ENCODE results near the gene PIP4K2B. TPM values are rescaled to one million over a fixed set of nuclear protein-coding genes. Genes with fewer than 3 reads are reported as not detected.

The PIP4K2B gene
- total RNA-seq, 1 donor from 2014 or later, result 41.9 TPM

DNA sequence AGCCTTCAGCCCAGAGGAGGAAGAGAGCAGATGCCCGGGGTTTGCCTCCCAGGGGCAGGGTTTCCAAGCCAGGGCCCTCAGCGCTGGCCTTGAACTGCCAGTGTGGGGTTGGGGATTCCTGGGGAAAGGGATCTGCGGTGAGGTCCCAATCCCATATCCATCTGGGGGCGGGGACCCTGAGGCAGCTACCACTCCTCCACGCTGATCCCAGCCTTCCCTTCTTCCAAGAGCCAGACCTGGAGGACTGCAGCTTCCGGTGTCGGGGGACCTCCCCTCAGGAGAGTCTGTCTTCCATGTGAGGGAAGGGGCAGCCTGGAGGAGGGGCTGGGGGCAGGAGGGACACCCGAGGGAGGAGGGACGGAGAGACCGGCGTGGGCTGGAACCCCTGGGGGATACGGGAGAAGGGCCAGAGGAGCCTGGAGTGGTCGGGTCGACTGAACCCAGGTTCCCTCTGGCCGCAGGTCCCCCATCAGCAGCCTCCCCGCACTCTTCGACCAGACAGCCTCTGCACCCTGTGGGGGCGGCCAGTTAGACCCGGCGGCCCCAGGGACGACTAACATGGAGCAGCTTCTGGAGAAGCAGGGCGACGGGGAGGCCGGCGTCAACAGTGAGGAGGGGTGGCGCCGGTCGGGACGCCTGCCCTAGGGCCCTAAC, 79.9 kb downstream of the PIP4K2B start:
- no peak for ATAC-seq (ENCODE audit: poor library complexity)
- intact Hi-C loops (cut with DNase I), result no loop called here

DNA sequence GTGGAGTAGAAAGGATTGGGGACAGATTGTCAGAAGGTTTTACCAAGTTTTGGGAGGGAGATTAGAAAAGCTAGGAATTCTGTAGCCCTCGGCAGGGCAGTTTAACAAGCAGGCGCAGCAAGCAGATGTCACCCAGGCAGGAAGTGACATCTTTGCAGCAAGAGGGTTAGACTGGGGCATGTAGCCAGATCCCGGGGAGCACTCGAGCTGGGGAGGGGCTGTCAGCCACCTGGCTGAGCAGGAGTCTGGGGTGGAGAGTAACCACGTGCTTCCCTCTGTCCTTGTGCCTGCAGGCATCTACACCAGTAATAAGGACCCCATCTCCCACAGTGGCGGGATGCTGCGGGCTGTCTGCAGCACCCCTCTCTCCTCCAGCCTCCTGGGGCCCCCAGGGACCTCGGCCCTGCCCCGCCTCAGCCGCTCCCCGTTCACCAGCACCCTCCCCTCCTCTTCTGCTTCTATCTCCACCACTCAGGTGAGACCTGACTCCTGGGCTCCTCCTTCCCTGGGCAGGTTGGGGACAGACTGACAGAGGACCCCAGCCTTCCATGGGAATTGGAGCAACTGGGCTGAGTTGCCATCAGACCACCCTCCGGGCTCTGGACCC, 82.1 kb downstream of the PIP4K2B start:
- DNase-seq (no peak), ATAC-seq (ENCODE audit: poor library complexity) (no peak)
- intact Hi-C loops (cut with DNase I), result no loop called here

More for the DNA sequence above, 79.9 kb downstream of the PIP4K2B start:
- DNase-seq, result no peak

DNA sequence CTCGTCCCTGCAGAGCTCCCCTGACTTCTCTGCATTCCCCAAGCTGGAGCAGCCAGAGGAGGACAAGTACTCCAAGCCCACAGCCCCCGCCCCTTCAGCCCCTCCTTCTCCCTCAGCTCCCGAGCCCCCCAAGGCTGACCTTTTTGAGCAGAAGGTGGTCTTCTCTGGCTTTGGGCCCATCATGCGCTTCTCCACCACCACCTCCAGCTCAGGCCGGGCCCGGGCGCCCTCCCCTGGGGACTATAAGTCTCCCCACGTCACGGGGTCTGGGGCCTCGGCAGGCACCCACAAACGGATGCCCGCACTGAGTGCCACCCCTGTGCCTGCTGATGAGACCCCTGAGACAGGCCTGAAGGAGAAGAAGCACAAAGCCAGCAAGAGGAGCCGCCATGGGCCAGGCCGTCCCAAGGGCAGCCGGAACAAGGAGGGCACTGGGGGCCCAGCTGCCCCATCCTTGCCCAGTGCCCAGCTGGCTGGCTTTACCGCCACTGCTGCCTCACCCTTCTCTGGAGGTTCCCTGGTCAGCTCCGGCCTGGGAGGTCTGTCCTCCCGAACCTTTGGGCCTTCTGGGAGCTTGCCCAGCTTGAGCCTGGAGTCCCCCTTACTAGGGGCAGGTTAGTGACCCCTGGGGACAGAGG, 82.9 kb downstream of the PIP4K2B start:
- intact Hi-C loops (cut with DNase I), result no loop called here
- no peak for DNase-seq
- no peak for ATAC-seq (ENCODE audit: poor library complexity)

Small RNA genes lying within 50 kb of the gene (microRNA-seq; reads per million reads assigned to microRNA genes)
- gene MIR4726 (not detected), gene MIR4727 (1.3 reads per million)

Other genes starting within 250 kb of the PIP4K2B start
- 2.3 TPM for gene SRCIN1, start 193.6 kb downstream of the PIP4K2B start, total RNA-seq
- 0.46 TPM for gene EPOP, start 124.6 kb downstream of the PIP4K2B start, total RNA-seq
- 71.9 TPM for gene MLLT6, start 94.3 kb downstream of the PIP4K2B start, total RNA-seq
- gene CISD3, start 69.2 kb downstream of the PIP4K2B start, total RNA-seq, result 82.5 TPM
- gene PCGF2, start 51.2 kb downstream of the PIP4K2B start, total RNA-seq, result 22.2 TPM
- gene PSMB3, start 46.8 kb downstream of the PIP4K2B start, total RNA-seq, result 154 TPM
- gene CWC25, start 25.8 kb upstream of the PIP4K2B start, total RNA-seq, result 7.6 TPM
- gene RPL23, start 54.2 kb upstream of the PIP4K2B start, total RNA-seq, result 767 TPM
- gene LASP1, start 70.5 kb upstream of the PIP4K2B start, total RNA-seq, result 31.7 TPM
- not detected for gene FBXO47, start 167.8 kb upstream of the PIP4K2B start, total RNA-seq

Measured in Right ventricle myocardium superior (tissue), 1 donor.